ENCODE data around the gene HIBCH. TPM values are rescaled to one million over a fixed set of nuclear protein-coding genes. Genes with fewer than 3 reads are reported as not detected.

Gene HIBCH
- total and polyA plus RNA-seq, 7 experiments from 2014 or later = 11.3 to 25.1 (median 23.9) TPM

Other genes with a start within 250 kb of the HIBCH start
- gene INPP1, start 23.8 kb upstream of the HIBCH start, total RNA-seq = 1 to 10 TPM; 1.6 to 6.7 (median 2.5) TPM
- 1 to 10 TPM; 1.2 to 2.0 TPM for gene INPP1, start 23.8 kb upstream of the HIBCH start, polyA plus RNA-seq
- 10 to 100 TPM; 35.8 to 49.3 (median 44.7) TPM for gene MFSD6, start 88.5 kb upstream of the HIBCH start, total RNA-seq
- gene MFSD6, start 88.5 kb upstream of the HIBCH start, polyA plus RNA-seq = 10 to 100 TPM; 16.5 to 19.7 TPM
- 10 to 100 TPM; 11.1 to 30.8 (median 18.4) TPM for gene NEMP2, start 214.9 kb upstream of the HIBCH start, total RNA-seq
- gene NEMP2, start 214.9 kb upstream of the HIBCH start, polyA plus RNA-seq = 10 to 100 TPM; 10.0 to 13.4 TPM

Measured in naive thymus-derived CD4-positive, alpha-beta T cell (primary cell).